Smooth muscle cell (in vitro differentiated cells): Measurements from ENCODE around the gene ARHGAP23. TPM values are rescaled to one million over a fixed set of nuclear protein-coding genes. Genes with fewer than 3 reads are reported as not detected.
A peak's percentile ranks its signal among the peaks of the same experiment; 100 is the strongest.

Experiments
- DNase-seq: peaks from one replicate; lab custom pipeline; 2025; ENCODE audit not compliant: unreplicated experiment; lab: John Stamatoyannopoulos, UW
- H2AFZ ChIP-seq: fragments of 200-600 bp; sonication (generic); 2 replicates; pipeline ENCODE4 v1.6.0; 2016; ENCODE audit warnings: antibody characterized with exemption, low read depth, mild to moderate bottlenecking
- H3F3A ChIP-seq: fragments of 200-600 bp; sonication (generic); 2 replicates; pipeline ENCODE4 v1.6.0; 2017; ENCODE audit warnings: antibody characterized with exemption, low read depth
- H3K27ac ChIP-seq: fragments of 200-600 bp; sonication (generic); 2 replicates; pipeline ENCODE4 v1.5.1; 2016; ENCODE audit warnings: low read depth, mild to moderate bottlenecking
- H3K27me3 ChIP-seq: fragments of 200-600 bp; sonication (generic); 2 replicates; pipeline ENCODE4 v1.6.1; 2016; ENCODE audit warnings: low read depth, mild to moderate bottlenecking
- H3K36me3 ChIP-seq: fragments of 200-600 bp; sonication (generic); 2 replicates; pipeline ENCODE4 v1.5.1; 2016; ENCODE audit warnings: low read depth
- H3K4me1 ChIP-seq: fragments of 200-600 bp; sonication (generic); 2 replicates; pipeline ENCODE4 v1.5.1; 2016; ENCODE audit warnings: low read depth
- H3K4me2 ChIP-seq: fragments of 200-600 bp; sonication (generic); 2 replicates; pipeline ENCODE4 v1.6.0; 2016; ENCODE audit warnings: mild to moderate bottlenecking
- H3K4me3 ChIP-seq: fragments of 200-600 bp; sonication (generic); 2 replicates; pipeline ENCODE4 v1.5.1; 2016; ENCODE audit warnings: mild to moderate bottlenecking
- H3K79me2 ChIP-seq: fragments of 200-600 bp; sonication (generic); 2 replicates; pipeline ENCODE4 v1.6.0; 2016; ENCODE audit warnings: low read depth, mild to moderate bottlenecking
- H3K9ac ChIP-seq: fragments of 200-600 bp; sonication (generic); 2 replicates; pipeline ENCODE4 v1.6.0; 2016; ENCODE audit warnings: low read depth
- H3K9me3 ChIP-seq: fragments of 200-600 bp; sonication (generic); replicated peaks from 2 replicates; pipeline ENCODE4 v1.5.1; 2016; ENCODE audit warnings: low read depth
- H4K20me1 ChIP-seq: fragments of 200-600 bp; sonication (generic); 2 replicates; pipeline ENCODE4 v1.6.0; 2016; ENCODE audit warnings: low read depth
- WGBS: methylation state at CpG from one replicate; pipeline ENCODE4 v1.1.7; 2016; ENCODE audit warnings: low lambda C conversion rate; 5-methylcytosine and 5-hydroxymethylcytosine counted together
- polyA plus RNA-seq: library from polyadenylated mRNA; unstranded; fragments of >200 nt; fragmentation: Nextera tagmentation; extraction: Ambion mirVana; gene quantifications from 2 replicates; pipeline ENCODE4 v1.2.1, GENCODE V29; 2016
- total RNA-seq: library from RNA; depleted of rRNA; stranded (reverse); fragments of >200 nt; gene quantifications from 2 replicates; pipeline ENCODE4 v1.2.3, GENCODE V29; 2014
- TF ChIP-seq, protein P1 (sequence below): fragments of 200-600 bp; sonication (generic); IDR thresholded peaks from 2 replicates; pipeline ENCODE4 v1.5.1; 2017; ENCODE audit warnings: borderline replicate concordance, mild to moderate bottlenecking, antibody characterized with exemption; ENCODE audit not compliant: insufficient read depth, poor library complexity, severe bottlenecking

ARHGAP23 gene
- total and polyA plus RNA-seq, 2 experiments from 2014 or later: 24.9 to 34.0 TPM

DNA sequence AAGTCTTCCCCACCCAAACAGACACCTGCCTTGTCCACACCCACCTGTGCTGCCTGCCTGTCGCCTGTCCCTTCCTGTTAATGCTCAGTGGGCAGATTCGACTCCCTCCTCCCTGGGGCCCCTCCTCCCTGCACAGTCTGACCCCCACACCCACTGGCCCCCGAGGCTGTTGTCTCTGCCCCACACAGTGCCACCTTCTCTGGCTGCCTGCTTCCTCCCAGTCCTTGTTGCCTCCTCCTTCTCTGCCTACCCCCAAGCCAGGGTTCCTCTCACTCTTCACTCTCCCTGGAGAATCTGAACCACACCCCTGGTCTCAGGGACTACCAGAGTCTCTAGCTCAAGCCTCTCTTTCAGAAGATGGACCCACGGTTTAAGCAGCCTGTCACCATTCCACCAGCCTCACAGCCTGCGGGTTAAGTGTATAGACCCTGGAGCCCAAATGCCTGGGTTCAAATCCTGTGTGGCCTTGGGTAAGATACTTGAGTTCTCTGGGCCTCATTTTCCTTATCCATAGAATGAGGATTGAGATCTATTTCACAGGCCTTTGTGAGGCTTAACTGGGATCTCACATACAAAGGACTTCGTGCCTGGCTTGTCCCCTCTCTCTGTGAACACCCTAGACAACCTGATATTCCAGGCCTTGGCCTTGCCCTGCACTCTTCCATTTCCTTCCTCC lies 3.8 kb upstream of the ARHGAP23 start:
- H3K9ac ChIP-seq: no peak overlapping the region
- H3K36me3 ChIP-seq: no peaks in the 10 kb centered on the region
- H3K27ac ChIP-seq: no peak overlapping the region
- peaks cover 4% of the 10 kb centered on the region for H3K27me3 ChIP-seq
- WGBS: 78% methylated on average over 6 of the region's 6 CpGs
- peaks cover 10% of the 10 kb centered on the region for H3K79me2 ChIP-seq
- H3K4me3 ChIP-seq: no peak overlapping the region
- TF ChIP-seq, protein P1, sequence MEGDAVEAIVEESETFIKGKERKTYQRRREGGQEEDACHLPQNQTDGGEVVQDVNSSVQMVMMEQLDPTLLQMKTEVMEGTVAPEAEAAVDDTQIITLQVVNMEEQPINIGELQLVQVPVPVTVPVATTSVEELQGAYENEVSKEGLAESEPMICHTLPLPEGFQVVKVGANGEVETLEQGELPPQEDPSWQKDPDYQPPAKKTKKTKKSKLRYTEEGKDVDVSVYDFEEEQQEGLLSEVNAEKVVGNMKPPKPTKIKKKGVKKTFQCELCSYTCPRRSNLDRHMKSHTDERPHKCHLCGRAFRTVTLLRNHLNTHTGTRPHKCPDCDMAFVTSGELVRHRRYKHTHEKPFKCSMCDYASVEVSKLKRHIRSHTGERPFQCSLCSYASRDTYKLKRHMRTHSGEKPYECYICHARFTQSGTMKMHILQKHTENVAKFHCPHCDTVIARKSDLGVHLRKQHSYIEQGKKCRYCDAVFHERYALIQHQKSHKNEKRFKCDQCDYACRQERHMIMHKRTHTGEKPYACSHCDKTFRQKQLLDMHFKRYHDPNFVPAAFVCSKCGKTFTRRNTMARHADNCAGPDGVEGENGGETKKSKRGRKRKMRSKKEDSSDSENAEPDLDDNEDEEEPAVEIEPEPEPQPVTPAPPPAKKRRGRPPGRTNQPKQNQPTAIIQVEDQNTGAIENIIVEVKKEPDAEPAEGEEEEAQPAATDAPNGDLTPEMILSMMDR: no peak
- H4K20me1 ChIP-seq: peaks cover 4% of the 10 kb centered on the region
- DNase-seq: no peak
- H3K9me3 ChIP-seq: no peaks in the 10 kb centered on the region
- no peak overlapping the region for H3K4me2 ChIP-seq
- H3K4me1 ChIP-seq: peaks cover 41% of the 10 kb centered on the region
- H2AFZ ChIP-seq: no peak overlapping the region
- peaks cover 24% of the 10 kb centered on the region for H3F3A ChIP-seq

DNA sequence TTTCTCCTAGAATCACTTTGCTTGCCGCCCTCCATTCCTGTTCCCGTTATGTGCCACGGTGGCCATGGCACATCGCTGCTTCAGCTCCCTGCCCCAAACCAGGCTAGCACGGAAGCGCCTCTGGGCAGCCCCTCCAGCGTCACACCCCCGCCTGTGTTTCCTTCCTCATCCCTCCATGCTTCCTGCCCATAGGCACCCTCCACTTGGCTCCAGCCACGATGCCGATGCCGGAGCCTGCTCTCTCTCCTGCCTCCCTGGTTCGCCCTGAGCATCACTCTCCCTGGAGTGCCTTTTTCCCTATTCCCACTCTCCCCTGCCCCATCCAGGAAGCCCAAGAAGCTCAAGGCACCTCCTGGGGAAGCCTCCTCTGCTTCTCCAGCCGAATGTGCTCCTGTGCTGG lies 3.2 kb upstream of the ARHGAP23 start:
- Histone ChIP-seq H3F3A (peaks cover 25% of the 10 kb centered on the region), H3K4me2 (no peak overlapping the region), H3K27ac (no peak overlapping the region), H4K20me1 (peaks cover 10% of the 10 kb centered on the region), H2AFZ (no peak overlapping the region), H3K4me1 (peaks cover 41% of the 10 kb centered on the region), H3K4me3 (no peak overlapping the region), H3K9me3 (no peaks in the 10 kb centered on the region), H3K36me3 (no peaks in the 10 kb centered on the region), H3K9ac (no peak overlapping the region), H3K79me2 (peaks cover 10% of the 10 kb centered on the region), H3K27me3 (no peaks in the 10 kb centered on the region)
- TF ChIP-seq, protein P1: no peak
- no peak for DNase-seq
- 82% methylated on average over 12 of the region's 13 CpGs for WGBS

DNA sequence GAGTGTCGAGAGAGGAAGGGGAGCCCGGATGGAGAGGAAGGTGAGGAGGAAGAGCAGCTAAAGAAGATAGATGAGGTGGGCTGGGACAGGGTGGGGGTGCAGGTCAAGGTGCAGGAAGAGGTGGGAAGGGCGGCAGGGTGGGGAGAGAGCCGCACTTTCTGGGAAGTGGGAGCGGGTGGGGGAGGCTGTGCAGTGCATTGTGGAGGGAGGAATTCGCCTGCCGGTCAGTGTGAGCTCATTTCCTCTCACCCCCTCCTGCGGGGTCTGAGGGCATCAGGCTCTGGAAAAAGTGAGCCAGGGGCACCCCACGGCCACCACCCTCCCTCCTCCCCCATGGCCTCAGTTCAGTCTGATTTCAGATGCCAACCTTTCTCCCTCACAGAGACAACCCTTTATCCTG lies 2.5 kb upstream of the ARHGAP23 start:
- Histone ChIP-seq H4K20me1 (peaks cover 17% of the 10 kb centered on the region), H3K4me1 (peaks cover 37% of the 10 kb centered on the region), H3F3A (peaks cover 25% of the 10 kb centered on the region), H3K27me3 (no peaks in the 10 kb centered on the region), H3K36me3 (no peaks in the 10 kb centered on the region), H3K27ac (no peak overlapping the region), H3K79me2 (peaks cover 13% of the 10 kb centered on the region), H3K4me2 (peak overlapping the region; percentile 50), H3K9me3 (no peaks in the 10 kb centered on the region), H3K4me3 (no peak overlapping the region), H3K9ac (no peak overlapping the region), H2AFZ (no peak overlapping the region)
- DNase-seq: no peak
- WGBS: 57% methylated on average over 4 of the region's 9 CpGs
- TF ChIP-seq, protein P1: no peak

DNA sequence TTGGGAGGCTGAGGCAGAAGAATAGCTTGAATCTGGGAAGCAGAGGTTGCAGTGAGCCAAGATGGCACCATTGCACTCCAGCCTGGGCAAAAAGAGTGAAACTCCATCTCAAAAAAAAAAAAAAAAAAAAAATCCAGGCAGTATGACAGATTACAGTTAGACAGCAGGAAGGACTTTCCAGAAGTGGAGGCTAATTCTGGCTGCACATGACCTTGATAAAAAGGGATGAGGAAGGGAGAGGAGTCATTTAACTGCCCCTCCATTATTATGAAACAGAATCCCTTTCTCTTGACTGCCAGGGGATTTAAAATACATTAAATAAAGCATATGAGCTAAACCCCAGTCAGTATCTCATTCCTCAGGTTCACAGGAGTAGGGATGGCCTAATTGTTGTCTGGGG lies 1.8 kb upstream of the ARHGAP23 start:
- TF ChIP-seq, protein P1: no peak
- no peak for DNase-seq
- no peak overlapping the region for H3K9ac ChIP-seq
- no peak overlapping the region for H3K4me3 ChIP-seq
- no peak overlapping the region for H2AFZ ChIP-seq
- peaks cover 20% of the 10 kb centered on the region for H3K79me2 ChIP-seq
- H3K36me3 ChIP-seq: no peaks in the 10 kb centered on the region
- peaks cover 25% of the 10 kb centered on the region for H3F3A ChIP-seq
- peaks cover 24% of the 10 kb centered on the region for H4K20me1 ChIP-seq
- H3K9me3 ChIP-seq: no peaks in the 10 kb centered on the region
- H3K27ac ChIP-seq: no peak overlapping the region
- peaks cover 30% of the 10 kb centered on the region for H3K4me1 ChIP-seq
- no peaks in the 10 kb centered on the region for H3K27me3 ChIP-seq
- H3K4me2 ChIP-seq: no peak overlapping the region
